ENCODE results near the gene SGMS1.

SGMS1 gene

DNA sequence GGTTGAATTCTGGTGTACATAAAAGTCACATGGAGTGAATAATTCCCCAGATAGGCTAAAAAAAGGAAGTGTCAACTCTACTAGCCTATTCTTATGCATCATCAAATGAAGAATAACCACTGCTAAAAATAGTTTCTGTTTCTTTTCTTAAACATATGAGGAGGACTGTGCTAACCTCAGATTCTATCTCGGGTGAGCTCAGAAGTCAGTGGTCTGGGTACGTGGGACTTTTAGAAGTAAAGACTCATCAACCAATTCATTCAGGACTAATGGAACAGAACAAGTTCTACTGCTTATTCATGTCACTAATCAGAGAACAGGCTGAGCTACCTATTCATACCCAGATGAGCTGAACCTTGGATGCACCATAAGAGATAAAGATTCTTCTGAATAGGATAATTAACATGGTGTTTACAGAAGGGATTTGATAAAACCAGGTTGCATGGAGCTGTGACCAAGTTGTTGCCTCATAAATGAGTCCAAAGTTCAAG, 362.9 kb downstream of the SGMS1 start:
- peaks cover 9% of the 10 kb centered on the region for H3K27me3 ChIP-seq (ENCODE audit: low read depth, low read length)
- H3K9me3 ChIP-seq (ENCODE audit: insufficient read depth, low read length): no peaks in the 10 kb centered on the region
- no peak overlapping the region; the same call in 1 of the 2 replicates for H3K27ac ChIP-seq (ENCODE audit: low read length)
- no peaks in the 10 kb centered on the region for H4K20me1 ChIP-seq (ENCODE audit: insufficient read depth, low read length)
- peak overlapping the region; percentile 32; the same call in 1 of the 2 replicates for H3K4me3 ChIP-seq (ENCODE audit: low read length)
- H3K4me2 ChIP-seq (ENCODE audit: low read length): peak overlapping the region; percentile 55
- no peaks in the 10 kb centered on the region for H3K79me2 ChIP-seq (ENCODE audit: low read length)
- peaks cover 19% of the 10 kb centered on the region for H3K4me1 ChIP-seq (ENCODE audit: low read length)
- H3K36me3 ChIP-seq (replicated peaks; ENCODE audit: low read depth, low read length): no peaks in the 10 kb centered on the region
- TF ChIP-seq EZH2phosphoT487 (IDR thresholded peaks at IDR 0.05; ENCODE audit: low read depth) (no peak), CTCF (IDR thresholded peaks at IDR 0.05; ENCODE audit: low read depth, low read length) (no peak)
- H2AFZ ChIP-seq (ENCODE audit: low read depth, low read length): no peak overlapping the region
- H3K9ac ChIP-seq (ENCODE audit: low read length): no peak overlapping the region
